WTC11 (cell line): ENCODE measurements around the gene CLASP2.

Source experiments
- CTCF ChIP-seq: fragments of 200-600 bp; IDR thresholded peaks from 2 replicates; pipeline ENCODE4 v1.8.0; 2022; ENCODE audit warnings: antibody characterized with exemption
- FOXJ3 ChIP-seq: sonication (generic); formaldehyde crosslinking; IDR thresholded peaks from 2 replicates; pipeline ENCODE4 v1.9.0; 2021; ENCODE audit warnings: missing genetic modification reagents, mild to moderate bottlenecking, borderline replicate concordance
- FOXP1 ChIP-seq: sonication (generic); formaldehyde crosslinking; IDR thresholded peaks from 2 replicates; pipeline ENCODE4 v1.8.0; 2022; ENCODE audit warnings: missing genetic modification reagents, mild to moderate bottlenecking, moderate library complexity, borderline replicate concordance
- NFYB ChIP-seq: sonication (generic); formaldehyde crosslinking; conservative IDR thresholded peaks from 2 replicates; pipeline ENCODE4 v1.8.0; 2022; ENCODE audit warnings: low read depth, missing genetic modification reagents
- SP1 ChIP-seq: sonication (generic); formaldehyde crosslinking; conservative IDR thresholded peaks from 2 replicates; pipeline ENCODE4 v1.8.1; 2022; ENCODE audit warnings: missing genetic modification reagents
- TCF7 ChIP-seq: sonication (generic); formaldehyde crosslinking; IDR thresholded peaks from 2 replicates; pipeline ENCODE4 v1.8.0; 2022; ENCODE audit warnings: mild to moderate bottlenecking, low read depth, missing genetic modification reagents, moderate library complexity
- ZNF317 ChIP-seq: sonication (generic); formaldehyde crosslinking; IDR thresholded peaks from 2 replicates; pipeline ENCODE4 v1.8.1; 2023; ENCODE audit warnings: low read depth, mild to moderate bottlenecking, moderate library complexity, missing genetic modification reagents, borderline replicate concordance
- TF ChIP-seq, protein P1 (sequence below): sonication (generic); formaldehyde crosslinking; IDR thresholded peaks from 2 replicates; pipeline ENCODE4 v1.8.1; 2022; ENCODE audit warnings: missing genetic modification reagents, borderline replicate concordance

- TF ChIP-seq CTCF: no peak
- no peak for TF ChIP-seq NFYB (CRISPR knock-in tag)
- TF ChIP-seq ZNF317: no peak
- TF ChIP-seq SP1 (CRISPR knock-in tag): no peak
- TF ChIP-seq FOXJ3 (CRISPR knock-in tag): no peak
- TF ChIP-seq FOXP1 (CRISPR knock-in tag): no peak
- TF ChIP-seq TCF7: no peak
- TF ChIP-seq, protein P1, sequence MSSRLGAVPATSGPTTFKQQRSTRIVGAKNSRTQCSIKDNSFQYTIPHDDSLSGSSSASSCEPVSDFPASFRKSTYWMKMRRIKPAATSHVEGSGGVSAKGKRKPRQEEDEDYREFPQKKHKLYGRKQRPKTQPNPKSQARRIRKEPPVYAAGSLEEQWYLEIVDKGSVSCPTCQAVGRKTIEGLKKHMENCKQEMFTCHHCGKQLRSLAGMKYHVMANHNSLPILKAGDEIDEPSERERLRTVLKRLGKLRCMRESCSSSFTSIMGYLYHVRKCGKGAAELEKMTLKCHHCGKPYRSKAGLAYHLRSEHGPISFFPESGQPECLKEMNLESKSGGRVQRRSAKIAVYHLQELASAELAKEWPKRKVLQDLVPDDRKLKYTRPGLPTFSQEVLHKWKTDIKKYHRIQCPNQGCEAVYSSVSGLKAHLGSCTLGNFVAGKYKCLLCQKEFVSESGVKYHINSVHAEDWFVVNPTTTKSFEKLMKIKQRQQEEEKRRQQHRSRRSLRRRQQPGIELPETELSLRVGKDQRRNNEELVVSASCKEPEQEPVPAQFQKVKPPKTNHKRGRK: no peak
These were observed 513 bp downstream of the CLASP2 start for GRCh38 chr3:33717616-33717865.
